ENCODE data around the gene DEF6.

The DEF6 gene, protein sequence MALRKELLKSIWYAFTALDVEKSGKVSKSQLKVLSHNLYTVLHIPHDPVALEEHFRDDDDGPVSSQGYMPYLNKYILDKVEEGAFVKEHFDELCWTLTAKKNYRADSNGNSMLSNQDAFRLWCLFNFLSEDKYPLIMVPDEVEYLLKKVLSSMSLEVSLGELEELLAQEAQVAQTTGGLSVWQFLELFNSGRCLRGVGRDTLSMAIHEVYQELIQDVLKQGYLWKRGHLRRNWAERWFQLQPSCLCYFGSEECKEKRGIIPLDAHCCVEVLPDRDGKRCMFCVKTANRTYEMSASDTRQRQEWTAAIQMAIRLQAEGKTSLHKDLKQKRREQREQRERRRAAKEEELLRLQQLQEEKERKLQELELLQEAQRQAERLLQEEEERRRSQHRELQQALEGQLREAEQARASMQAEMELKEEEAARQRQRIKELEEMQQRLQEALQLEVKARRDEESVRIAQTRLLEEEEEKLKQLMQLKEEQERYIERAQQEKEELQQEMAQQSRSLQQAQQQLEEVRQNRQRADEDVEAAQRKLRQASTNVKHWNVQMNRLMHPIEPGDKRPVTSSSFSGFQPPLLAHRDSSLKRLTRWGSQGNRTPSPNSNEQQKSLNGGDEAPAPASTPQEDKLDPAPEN

DNA sequence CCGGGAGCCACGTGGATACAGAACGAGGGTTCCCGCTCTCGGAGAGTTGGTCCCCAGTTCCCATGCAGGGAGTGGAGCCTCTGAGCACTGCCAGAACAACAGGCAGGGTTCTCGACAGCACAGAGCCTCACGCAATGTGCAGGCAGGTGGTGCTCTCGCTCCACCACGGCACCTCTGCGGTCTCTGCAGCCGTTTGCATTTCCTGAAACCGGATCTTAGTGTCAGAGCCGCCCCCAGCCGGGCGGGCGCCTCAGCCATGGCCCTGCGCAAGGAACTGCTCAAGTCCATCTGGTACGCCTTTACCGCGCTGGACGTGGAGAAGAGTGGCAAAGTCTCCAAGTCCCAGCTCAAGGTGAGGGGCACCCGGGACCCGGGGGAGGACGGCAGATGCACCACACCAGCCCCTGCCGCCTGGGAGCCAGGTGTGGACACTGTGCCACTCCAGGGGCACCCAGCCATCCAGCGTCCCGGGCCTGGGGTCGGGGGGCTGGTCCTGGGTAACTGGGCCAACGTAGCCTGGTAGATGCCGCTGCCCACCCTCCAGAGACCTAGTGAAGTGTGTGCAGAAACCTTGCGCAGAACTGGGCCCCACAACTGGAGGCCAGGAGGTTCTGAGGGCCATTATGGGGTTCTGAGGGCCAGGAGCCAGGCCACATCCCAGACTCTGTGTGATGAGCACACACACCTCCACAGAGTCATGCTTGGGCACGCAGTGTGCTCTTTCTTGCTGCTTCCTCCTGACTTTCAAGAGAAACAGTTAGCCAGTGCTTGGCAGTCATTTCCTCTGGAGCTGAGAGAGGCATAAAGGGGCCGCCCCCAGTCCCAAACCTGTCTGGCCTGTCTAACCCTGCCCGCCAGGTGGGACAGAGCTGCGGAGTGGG, at the start of gene DEF6:
Gene DEF6, plus strand, starts transcription at position 218 of the 881 bp plus-strand sequence. Its CDS starts 39 bp downstream, at position 257.
- peak; percentile 90 for DNase-seq (ENCODE audit: low read depth)

- DNase-seq (ENCODE audit: low read depth), result peak; percentile 24
Observed at GRCh38 chr6:35248300-35248699, 49.3 kb upstream of the DEF6 start.

DNA sequence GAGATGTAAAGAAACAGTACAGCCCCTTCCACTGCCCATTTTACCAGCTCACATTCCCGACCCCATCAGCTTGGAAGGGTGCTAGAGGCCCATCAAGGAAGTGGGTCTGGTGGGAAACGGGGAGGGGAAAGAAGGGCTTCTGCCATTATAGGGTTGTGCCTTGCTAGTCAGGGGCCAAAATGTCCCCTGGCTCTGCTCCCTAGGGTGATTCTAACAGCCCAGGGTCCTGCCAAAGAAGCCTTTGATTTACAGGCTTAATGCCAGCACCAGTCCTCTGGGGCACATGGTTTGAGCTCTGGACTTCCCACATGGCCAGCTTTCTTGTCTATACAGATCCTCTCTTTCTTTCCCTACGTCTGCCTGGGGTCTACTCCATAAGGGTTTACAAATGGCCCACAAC, 48.7 kb upstream of the DEF6 start:
- DNase-seq (ENCODE audit: low read depth), result no peak

DNA sequence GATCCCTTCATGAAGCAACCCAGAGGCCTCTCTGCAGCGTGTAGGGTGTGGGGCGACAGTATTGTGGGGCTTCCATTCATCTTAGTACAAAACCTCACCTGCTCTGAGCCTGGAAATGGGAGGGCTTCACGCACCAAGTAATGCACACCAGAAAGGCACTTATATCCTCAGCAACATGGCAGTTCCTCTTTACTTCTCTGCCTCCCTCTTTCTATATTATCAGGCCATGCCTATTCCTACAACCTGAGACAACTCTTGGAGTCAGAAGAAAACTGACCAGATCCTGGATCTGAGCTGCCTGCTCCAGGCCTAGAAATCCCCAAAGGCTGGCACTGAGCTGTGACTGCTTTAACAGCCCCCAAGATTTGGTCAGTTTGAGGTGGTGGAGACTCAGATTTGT, 45.7 kb upstream of the DEF6 start:
- DNase-seq (ENCODE audit: low read depth), result no peak

DNA sequence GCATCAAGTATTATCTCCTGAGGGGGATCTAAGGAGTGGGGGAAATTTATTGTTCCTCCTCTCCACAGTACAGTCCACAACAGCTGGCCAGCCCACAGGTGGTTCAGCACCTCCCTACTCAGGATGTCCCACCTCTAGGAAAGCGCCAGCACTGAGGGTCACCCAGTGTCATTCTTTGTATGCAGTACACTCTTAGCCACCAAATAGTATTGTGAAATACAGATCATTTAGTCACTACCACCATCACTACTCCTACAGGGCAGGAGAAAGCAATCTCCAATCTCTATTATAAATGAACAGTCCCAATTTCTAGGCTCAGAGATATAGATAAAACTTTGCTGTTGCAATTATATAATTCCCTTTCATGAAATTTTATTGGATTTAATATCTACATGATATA, 44.4 kb upstream of the DEF6 start:
- DNase-seq (ENCODE audit: low read depth), result no peak

DNA sequence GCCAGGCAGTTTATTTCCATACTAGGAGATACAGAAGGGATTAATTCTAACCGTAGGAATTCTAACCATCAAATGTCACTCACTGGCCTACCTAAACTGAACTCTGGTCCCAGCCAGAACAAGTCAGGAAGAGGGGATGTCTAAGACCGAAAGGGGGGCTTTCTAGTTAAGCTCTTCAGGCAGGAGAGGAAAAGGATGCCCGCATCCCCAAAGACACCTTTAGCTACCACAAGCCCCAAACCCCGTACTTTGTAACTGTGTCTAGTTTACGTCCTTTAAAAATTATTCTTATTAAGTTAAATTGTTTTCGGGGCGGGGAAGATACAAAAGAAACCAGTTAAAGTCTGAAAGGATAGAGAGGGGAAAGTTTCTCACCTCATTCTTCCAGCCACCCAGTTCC, 39.3 kb upstream of the DEF6 start:
- DNase-seq (ENCODE audit: low read depth), result no peak

DNA sequence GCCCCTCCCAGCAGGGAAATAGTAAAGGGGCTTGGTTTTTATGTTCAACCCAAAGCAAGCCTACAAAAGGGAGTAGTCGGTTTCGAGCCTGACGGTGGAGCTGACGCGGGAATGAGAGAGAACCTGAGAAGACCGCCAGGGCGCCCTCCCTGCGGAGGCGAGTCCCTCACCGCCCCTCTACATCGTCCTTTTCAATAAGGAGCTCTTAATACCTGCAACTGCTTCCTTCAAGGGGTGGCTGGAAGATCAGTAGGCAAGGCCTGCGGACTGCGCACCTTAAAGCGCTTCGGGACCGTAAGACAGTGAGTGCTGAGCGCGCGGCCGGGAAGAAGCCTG, 38.8 kb upstream of the DEF6 start:
- peak; percentile 67 for DNase-seq (ENCODE audit: low read depth)

- DNase-seq (ENCODE audit: low read depth), result peak; percentile 96
Observed at GRCh38 chr6:35259194-35259947, 38.2 kb upstream of the DEF6 start, which contains the start of gene ZNF76. Gene ZNF76, plus strand, starts transcription at chr6:35259735. Its CDS starts 21,417 bp downstream, at chr6:35281152.

- DNase-seq (ENCODE audit: low read depth), result peak; percentile 21
Observed at GRCh38 chr6:35259948-35260590, 37.5 kb upstream of the DEF6 start.

- DNase-seq (ENCODE audit: low read depth), result no peak
Observed at GRCh38 chr6:35260591-35261570, 36.7 kb upstream of the DEF6 start.

DNA sequence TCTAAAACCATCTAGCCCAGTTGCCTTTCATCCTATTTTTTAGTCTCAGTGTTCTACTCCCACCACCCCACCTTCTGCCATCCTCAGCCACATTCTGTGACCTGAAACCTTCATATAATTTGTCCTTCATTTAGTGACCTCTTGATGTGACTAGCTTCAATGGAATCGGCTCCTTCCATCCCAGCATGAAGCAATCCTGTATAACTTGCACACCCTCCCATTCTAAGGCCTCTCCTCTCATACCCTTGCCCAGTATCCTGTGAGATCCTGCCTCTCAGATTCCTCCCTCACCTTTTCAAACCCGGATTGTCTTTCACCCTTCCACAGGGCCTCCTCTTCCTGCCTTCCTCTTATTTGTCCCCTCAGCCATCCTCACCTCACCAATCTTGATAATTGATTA, 35.0 kb upstream of the DEF6 start:
- peak; percentile 46 for DNase-seq (ENCODE audit: low read depth)

- no peak for DNase-seq (ENCODE audit: low read depth)
Observed at GRCh38 chr6:35264550-35265274, 32.9 kb upstream of the DEF6 start.

GRCh38 chr6:35265523-35265922, 32.1 kb upstream of the DEF6 start:
- DNase-seq (ENCODE audit: low read depth), result no peak

DNA sequence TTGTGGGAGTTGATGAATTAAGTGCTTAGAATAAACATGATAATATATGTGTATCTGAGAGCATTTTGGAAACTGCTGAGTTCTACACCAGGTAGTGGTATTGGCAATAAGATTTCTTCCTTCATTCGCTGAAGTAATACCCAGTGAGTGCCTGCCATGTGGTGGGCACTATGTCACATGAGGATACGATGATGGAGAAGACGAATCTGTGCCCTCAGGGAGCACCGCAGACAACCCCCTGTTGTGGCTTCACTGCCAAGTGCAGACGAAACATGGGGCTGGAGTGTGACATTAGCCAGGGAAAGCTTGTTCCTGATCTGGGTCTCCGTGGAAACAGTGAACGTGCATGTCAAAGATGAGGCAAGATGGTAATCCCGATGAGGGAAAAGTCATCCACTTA, 30.2 kb upstream of the DEF6 start:
- DNase-seq (ENCODE audit: low read depth), result no peak

- no peak for DNase-seq (ENCODE audit: low read depth)
Observed at GRCh38 chr6:35267897-35268296, 29.7 kb upstream of the DEF6 start.

GRCh38 chr6:35272005-35272404, 25.6 kb upstream of the DEF6 start:
- DNase-seq (ENCODE audit: low read depth), result no peak

- no peak for DNase-seq (ENCODE audit: low read depth)
Observed at GRCh38 chr6:35273822-35274559, 23.6 kb upstream of the DEF6 start.

DNA sequence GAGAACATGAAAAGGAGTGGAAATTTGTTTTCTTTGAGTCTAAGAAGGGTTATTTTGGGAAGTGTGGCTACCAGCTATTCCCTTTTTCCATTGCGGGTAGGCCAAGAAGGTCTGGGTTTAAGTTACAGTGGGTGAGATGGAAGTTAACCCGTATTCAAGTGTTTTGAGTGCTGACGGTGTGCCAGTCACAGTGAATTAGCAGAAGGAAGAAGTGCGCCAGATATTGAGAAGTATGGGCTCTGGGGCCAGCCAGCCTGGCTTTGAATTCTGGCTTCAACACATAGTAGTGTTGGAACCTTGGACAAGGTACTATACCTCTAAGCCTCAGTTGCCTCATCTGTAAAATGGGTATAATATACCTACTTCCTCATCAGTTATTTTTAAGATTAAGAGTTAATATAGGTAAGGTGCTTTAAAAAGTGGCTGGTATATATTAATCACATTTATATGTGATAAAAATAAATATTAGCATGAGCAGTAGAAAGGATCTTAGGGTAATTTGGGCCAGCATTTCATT, 21.8 kb upstream of the DEF6 start:
- DNase-seq (ENCODE audit: low read depth), result no peak

GRCh38 chr6:35278708-35279107, 18.9 kb upstream of the DEF6 start:
- no peak for DNase-seq (ENCODE audit: low read depth)
